Neuron (in vitro differentiated cells): ENCODE results near the gene NEMF.
"Not testable (repeated sequence)": the region's sequence is repeated elsewhere in the genome, so short reads cannot be mapped to it uniquely, and the experiment has no call there.

Source experiments
- H2AFZ ChIP-seq: one replicate; pipeline ENCODE4 v1.6.1; 2013; ENCODE audit warnings: low read depth, mild to moderate bottlenecking, inconsistent platforms, low read length, moderate library complexity
- H3K27me3 ChIP-seq: one replicate; pipeline ENCODE4 v1.6.1; 2013; ENCODE audit warnings: low read length; ENCODE audit not compliant: insufficient read depth
- H3K36me3 ChIP-seq: one replicate; pipeline ENCODE4 v1.6.1; 2013; ENCODE audit warnings: low read length; ENCODE audit not compliant: insufficient read depth
- H3K4me1 ChIP-seq: one replicate; pipeline ENCODE4 v1.6.1; 2013; ENCODE audit warnings: low read length; ENCODE audit not compliant: insufficient read depth
- H3K4me3 ChIP-seq: 2 replicates; pipeline ENCODE4 v1.5.1; 2013; ENCODE audit warnings: mild to moderate bottlenecking, low read length, moderate library complexity
- H3K9me3 ChIP-seq: one replicate; pipeline ENCODE4 v1.6.1; 2013; ENCODE audit warnings: low read length

The NEMF gene

DNA sequence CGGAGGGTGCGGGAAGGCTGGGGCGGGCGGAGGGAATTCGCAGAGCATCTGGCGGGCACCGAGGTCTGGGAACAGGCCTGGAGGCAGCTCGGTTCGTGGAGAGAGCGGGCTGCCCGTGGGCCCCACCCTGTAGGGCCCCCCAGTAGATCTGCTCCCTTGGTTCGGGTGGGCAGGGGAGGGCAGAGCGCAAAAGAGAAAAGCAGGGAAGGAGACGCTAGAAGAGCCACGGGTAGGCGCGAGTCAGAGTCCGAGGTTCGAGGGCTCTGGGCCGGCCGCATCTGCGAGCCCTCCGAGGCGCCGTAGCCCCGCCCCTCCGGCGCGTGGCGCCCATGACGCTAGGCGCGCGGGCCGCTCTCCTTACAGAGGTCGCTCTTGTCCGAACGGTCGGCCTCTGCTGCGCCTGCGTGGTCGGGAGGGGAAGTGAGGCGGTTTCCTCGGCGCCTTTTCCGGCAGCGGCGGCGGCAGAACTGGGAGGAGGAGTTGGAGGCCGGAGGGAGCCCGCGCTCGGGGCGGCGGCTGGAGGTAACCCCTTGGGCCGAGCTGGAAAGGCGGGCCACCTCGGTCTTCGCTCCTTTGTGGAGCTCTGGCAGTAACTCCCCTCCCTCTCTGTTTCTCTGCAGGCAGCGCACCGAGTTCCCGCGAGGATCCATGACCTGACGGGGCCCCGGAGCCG lies 40.2 kb upstream of the NEMF start, which contains the start of gene ARF6:
Gene ARF6 (plus strand): TSS at position 447 of the 673 bp plus-strand sequence. CDS start 655 bp downstream, outside the sequence.
- peak within 1 kb of the TSS; percentile 73 for H3K4me3 ChIP-seq
- peaks cover 29% of the 10 kb centered on the region for H3K4me1 ChIP-seq
- H3K9me3 ChIP-seq, result no peaks in the 10 kb centered on the region
- no peaks in the 10 kb centered on the region for H3K27me3 ChIP-seq
- H2AFZ ChIP-seq, result peak within 1 kb of the TSS; percentile 84
- peaks cover 20% of the 10 kb centered on the region for H3K36me3 ChIP-seq

DNA sequence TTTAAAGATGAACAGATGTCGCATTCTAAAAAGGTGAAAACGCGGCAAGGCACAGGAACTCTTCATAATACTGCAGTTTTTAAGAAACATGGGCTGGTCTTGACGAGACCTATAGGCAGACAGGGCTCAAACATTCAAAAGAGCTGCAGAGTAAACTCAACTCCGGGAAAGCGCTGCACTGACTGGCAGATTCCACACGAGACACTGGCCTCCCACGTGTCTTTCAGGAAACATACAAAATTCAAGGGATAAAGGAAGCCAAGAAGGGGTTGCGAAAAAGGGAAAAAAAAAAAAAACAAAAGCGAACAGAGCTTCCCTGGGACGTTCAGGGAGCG lies 39.7 kb upstream of the NEMF start:
- H3K4me1 ChIP-seq, result peaks cover 27% of the 10 kb centered on the region
- no peaks in the 10 kb centered on the region for H3K9me3 ChIP-seq
- peak overlapping the region; percentile 84 for H2AFZ ChIP-seq
- H3K27me3 ChIP-seq, result no peaks in the 10 kb centered on the region
- H3K4me3 ChIP-seq, result peak overlapping the region; percentile 73
- H3K36me3 ChIP-seq, result peaks cover 20% of the 10 kb centered on the region

DNA sequence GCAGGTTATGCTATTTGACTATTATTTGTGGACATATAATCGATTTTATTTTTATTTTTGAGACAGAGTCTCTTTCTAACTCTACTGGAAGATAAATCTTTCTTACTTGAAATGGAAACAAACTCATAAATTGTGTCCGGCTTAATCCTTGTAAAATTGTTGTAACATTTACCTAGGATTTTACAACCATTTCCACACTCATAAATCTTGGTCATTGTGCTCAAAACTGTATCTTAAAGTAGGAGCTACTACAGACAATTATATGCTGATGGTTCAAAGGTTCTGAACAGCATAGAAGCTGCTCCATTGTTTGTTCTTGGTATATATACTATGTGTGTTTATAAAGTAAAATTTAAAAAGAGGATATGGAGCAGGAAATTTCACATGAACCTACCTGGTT lies 35.7 kb upstream of the NEMF start:
- H3K36me3 ChIP-seq, result no peaks in the 10 kb centered on the region
- peaks cover 7% of the 10 kb centered on the region for H3K4me1 ChIP-seq
- H2AFZ ChIP-seq, result no peak overlapping the region
- H3K27me3 ChIP-seq, result no peaks in the 10 kb centered on the region
- no peaks in the 10 kb centered on the region for H3K9me3 ChIP-seq
- no peak overlapping the region for H3K4me3 ChIP-seq

DNA sequence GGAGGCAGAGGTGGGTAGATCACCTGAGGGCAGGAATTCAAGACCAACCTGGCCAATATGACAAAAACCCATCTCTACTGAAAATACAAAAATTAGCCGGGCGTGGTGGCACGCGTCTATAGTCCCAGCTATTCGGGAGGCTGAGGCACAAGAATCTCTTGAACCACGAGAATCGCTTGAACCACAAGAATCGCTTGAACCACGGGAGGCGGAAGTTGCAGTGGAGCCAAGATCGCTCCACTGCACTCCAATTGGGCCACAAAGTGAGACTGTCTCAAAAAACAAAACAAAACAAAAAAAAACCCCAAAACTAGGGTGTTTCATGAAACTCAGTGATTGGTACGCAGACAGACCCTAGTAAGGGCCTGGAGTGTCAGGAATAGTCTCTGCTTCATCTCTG lies 33.9 kb upstream of the NEMF start:
- Histone ChIP-seq H3K4me1 (peaks cover 7% of the 10 kb centered on the region), H3K4me3 (no peak overlapping the region), H3K36me3 (no peaks in the 10 kb centered on the region), H2AFZ (no peak overlapping the region), H3K27me3 (no peaks in the 10 kb centered on the region), H3K9me3 (no peaks in the 10 kb centered on the region)

DNA sequence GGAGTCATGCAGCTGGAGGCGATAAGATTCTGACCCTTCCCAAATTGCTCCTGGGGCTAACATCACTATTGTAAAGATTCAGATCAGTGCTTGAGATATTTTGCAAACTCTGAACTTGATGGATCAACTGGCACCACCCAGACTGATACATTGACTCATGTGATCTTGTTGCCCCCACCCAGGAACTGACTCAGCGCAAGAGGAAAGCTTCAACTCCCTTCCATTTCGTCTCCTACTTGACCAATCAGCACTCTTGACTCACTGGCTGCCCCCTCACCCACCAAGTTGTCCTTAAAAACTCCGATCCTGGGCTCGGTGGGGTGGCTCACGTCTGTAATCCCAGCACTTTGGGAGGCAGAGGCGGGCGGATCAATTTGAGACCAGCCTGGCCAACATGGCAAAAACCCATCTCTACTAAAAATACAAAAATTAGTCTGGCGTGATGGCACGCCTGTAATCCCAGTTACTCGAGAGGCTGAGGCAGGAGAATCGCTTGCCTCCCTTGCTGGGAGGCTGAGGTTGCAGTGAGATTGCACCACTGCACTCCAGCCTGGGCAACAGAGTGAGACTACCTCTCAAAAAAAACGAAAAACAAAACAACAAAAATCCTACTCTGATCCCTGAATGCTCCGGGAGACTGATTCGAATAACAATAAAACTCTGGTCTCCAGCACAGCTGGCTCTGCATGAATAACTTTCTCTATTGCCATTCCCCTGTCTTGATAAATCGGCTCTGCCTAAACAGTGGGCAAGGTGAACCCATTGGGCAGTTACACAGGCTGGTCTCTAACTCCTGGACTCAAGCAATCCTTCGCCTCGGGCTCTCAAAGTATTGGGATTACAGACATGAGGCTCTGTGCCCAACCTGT lies 30.5 kb upstream of the NEMF start:
- Histone ChIP-seq H3K4me3 (no peak overlapping the region), H3K4me1 (peaks cover 13% of the 10 kb centered on the region), H3K36me3 (no peaks in the 10 kb centered on the region), H3K9me3 (no peaks in the 10 kb centered on the region), H2AFZ (no peak overlapping the region), H3K27me3 (no peaks in the 10 kb centered on the region)

DNA sequence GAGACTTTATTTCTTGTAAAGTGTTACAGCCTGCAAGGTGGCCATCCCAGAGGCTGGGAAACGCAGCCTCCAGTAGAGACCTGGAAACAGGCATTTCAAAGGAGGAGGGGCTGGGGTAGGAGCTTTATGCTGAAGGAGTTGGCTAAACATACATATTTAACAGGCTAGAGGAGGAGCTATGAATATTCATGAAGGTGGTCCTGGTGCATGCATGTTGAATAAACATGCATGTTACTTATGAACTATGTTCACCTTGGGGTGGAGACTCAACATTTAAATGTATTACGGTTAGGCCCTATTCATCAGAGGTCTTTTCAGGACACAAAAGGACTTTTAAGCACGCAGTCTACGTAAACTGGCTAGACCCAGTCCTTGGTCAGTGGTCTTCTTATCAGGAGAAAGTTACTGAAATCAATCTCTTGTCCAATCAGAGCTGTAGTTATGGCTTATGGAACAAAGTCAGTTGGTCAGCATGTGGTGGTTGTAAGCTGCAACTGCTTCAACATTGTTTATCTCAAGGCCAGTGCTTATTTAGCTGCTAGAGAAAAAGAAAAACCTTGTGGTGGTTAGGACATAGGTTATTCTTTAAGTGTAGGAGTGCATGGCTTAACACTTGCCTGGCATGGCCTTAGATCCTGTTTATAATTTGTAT lies 28.9 kb upstream of the NEMF start:
- Histone ChIP-seq H2AFZ (no peak overlapping the region), H3K4me3 (no peak overlapping the region), H3K9me3 (no peaks in the 10 kb centered on the region), H3K4me1 (peaks cover 13% of the 10 kb centered on the region), H3K36me3 (no peaks in the 10 kb centered on the region), H3K27me3 (no peaks in the 10 kb centered on the region)

DNA sequence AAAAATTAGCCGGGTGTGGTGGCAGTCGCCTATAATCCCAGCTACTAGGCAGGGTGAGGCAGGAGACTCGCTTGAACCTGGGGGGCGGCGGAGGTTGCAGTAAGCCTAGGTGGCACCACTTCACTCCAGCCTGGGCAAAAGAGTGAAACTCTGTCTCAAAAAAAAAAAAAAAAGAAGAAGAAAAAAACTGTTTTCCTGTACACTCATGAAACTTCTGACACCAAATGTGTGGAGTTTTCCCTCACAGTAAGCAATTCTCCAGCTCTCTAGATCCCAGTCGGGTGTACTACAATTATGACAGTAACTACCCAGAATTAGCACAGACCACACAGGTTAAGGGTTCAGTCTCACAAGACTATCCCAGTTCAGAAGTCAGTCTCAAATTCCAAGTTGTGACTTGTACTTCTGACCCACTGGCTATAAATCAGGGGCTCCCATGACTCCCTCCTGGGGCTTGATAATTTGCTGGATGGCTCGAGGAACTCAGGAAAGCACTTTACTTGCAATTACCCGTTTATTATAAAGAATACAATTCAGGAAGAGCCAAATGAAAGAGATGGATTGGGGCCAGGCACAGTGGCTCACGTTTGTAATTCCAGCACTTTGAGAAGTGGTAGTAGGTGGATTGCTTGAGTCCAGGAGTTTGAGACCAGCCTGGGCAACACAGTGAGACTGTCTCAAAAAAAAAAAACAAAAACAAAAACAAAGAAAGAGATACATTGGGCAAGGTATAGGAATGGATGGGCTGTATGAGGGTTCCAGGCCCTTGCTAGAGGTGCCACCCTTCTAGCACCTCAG lies 27.9 kb upstream of the NEMF start:
- no peaks in the 10 kb centered on the region for H3K9me3 ChIP-seq
- H3K36me3 ChIP-seq, result no peaks in the 10 kb centered on the region
- no peak overlapping the region for H3K4me3 ChIP-seq
- no peak overlapping the region for H2AFZ ChIP-seq
- no peaks in the 10 kb centered on the region for H3K27me3 ChIP-seq
- H3K4me1 ChIP-seq, result peaks cover 8% of the 10 kb centered on the region

DNA sequence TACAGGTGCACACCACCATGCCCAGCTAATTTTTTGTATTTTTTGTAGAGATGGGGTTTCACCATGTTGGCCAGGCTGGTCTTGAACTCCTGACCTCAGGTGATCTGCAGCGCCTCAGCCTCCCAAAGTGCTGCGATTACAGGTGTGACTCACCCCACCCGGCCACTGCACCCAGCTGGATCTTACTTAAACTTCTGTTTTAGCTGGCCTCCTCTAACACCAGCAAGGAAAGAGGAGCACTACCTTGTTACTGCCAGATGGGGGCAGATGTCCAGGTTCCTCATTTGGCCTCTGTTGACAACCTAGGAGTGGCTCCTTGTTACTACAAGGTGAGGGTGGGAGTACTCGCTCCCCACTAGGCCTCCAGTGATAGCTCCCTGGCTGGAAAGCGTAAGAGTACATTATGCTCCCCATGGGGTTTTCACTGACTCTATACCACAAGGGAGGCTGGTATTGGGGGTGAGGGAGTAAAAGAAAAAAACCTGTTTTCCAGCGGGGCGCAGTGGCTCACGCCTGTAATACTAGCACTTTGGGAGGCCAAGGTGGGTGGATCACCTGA lies 27.1 kb upstream of the NEMF start:
- H3K4me1 ChIP-seq, result peaks cover 6% of the 10 kb centered on the region
- H3K36me3 ChIP-seq, result no peaks in the 10 kb centered on the region
- no peaks in the 10 kb centered on the region for H3K9me3 ChIP-seq
- H3K4me3 ChIP-seq, result no peak overlapping the region
- H3K27me3 ChIP-seq, result no peaks in the 10 kb centered on the region
- H2AFZ ChIP-seq, result no peak overlapping the region

DNA sequence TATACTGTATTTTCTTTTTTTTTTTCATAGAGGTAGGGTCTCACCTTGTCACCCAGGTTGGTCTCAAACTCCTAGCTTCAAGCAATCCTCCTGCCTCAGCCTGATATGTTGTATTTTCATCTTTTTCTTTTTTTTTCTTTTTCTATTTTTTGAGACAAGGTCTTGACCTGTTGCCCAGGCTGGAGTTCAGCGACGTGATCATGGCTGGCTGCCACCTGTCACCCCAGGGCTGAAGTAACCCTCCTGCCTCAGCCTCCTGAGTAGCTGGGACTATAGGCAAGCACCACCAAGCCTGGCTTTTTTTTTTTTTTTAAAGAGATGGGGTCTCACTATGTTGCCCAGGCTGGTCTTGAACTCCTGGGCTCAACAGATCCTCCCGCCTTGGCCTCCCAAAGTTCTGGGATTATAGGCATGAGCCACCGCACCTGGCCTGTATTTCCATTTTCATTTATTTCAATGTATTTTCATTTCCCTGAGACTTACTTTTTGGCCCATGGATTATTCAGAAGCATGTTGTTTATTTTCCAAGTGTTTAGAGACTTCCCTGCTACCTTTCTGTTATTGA lies 24.1 kb upstream of the NEMF start:
- Histone ChIP-seq H2AFZ (no peak overlapping the region), H3K4me1 (peaks cover 6% of the 10 kb centered on the region), H3K27me3 (no peaks in the 10 kb centered on the region), H3K4me3 (no peak overlapping the region), H3K9me3 (no peaks in the 10 kb centered on the region), H3K36me3 (no peaks in the 10 kb centered on the region)

DNA sequence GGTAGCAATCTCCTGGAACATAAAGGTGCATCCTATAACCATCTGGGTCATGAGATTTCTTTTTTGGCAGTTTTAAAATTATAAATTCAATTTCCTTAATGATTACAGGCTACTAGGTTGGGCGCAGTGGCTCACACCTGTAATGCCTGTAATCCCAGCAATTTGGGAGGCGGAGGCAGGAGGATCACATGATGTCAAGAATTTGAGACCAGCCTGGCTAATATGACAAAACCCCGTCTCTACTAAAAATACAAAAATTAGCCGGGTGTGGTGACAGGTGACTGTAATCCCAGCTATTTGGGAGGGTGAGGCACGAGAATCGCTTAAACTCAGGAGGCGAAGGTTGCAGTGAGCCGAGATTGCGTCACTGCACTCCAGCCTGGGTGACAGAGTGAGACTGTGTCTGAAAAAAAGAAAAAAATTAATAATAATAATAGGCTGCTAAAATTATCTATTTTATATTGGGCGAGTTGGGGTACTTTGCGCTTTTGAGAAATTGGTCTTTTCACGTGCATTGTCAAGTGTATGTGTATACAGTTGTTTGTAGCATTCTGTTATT lies 23.1 kb upstream of the NEMF start:
- Histone ChIP-seq H3K4me1 (peaks cover under 1% of the 10 kb centered on the region), H3K9me3 (no peaks in the 10 kb centered on the region), H3K4me3 (no peak overlapping the region), H2AFZ (no peak overlapping the region), H3K36me3 (no peaks in the 10 kb centered on the region), H3K27me3 (no peaks in the 10 kb centered on the region)

DNA sequence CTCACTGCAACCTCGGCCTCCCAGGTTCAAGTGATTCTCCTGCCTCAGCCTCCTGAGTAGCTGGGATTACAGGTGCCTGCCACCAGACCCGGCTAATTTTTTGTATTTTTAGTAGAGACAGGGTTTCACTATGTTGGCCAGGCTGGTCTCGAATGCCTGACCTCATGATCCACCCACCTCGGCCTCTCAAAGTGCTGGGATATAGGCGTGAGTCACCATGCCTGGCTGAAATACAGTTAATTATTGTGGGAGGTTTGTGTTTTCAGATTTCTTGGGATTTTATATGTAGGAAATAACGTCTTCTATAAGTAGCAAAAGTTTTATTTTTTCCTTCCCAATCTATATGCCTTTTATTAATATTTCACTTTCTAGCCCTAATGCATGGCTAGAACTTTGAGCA lies 21.0 kb upstream of the NEMF start:
- not testable (repeated sequence) for H3K4me1 ChIP-seq, H3K9me3 ChIP-seq, H3K36me3 ChIP-seq, H3K4me3 ChIP-seq, H2AFZ ChIP-seq, H3K27me3 ChIP-seq

DNA sequence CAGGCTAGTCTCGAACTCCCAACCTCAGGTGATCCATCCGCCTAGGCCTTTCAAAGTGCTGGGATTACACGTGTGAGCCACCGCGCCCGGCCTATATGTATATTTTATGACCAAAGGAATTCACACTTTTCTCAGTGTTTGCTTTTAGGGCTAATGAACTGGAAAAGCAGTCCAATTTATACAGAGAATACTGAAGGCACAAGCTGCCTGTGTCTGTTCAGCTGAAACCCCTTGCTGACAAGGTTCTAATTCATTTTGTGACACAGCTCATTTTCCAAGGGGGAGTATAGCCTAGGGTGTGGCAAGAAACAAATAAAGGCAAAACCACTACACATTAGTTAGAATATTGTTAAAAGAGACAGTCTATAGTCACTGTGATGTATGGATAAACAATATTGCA lies 18.3 kb upstream of the NEMF start:
- Histone ChIP-seq H3K36me3 (no peaks in the 10 kb centered on the region), H3K27me3 (no peaks in the 10 kb centered on the region), H2AFZ (no peak overlapping the region), H3K4me1 (peaks cover 6% of the 10 kb centered on the region), H3K9me3 (no peaks in the 10 kb centered on the region), H3K4me3 (no peak overlapping the region)
